Anterior cingulate cortex (tissue), 58 donors: Measurements from ENCODE around the gene POU2AF2.
"Not testable (repeated sequence)": the region's sequence is repeated elsewhere in the genome, so short reads cannot be mapped to it uniquely, and the experiment has no call there.

Experiments
- DNase-seq, 58 donors: peaks; one replicate each; lab custom pipeline; 2025; lab: John Stamatoyannopoulos, UW

POU2AF2 gene

GRCh38 chr11:111253630-111254029 is 8.1 kb downstream of the POU2AF2 start:
- DNase-seq: no peak

DNA sequence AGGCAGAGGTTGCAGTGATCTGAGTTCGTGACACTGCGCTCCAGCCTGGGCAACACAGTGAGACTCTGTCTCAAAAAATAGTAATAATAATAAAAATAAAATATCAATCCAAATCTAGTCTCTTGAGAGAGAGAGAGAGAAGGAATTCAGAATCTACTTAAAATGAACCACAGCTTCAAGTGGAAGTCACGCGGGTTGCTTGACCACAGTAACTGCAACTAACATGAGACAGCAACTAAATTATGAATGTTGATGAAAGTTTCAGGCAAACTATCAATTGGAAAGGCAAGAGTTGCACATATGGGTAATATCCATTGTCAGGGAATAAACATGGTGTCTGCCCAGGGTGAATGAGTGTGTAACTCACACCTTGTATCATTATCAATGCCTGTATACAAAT is 12.5 kb downstream of the POU2AF2 start:
- no peak for DNase-seq

DNA sequence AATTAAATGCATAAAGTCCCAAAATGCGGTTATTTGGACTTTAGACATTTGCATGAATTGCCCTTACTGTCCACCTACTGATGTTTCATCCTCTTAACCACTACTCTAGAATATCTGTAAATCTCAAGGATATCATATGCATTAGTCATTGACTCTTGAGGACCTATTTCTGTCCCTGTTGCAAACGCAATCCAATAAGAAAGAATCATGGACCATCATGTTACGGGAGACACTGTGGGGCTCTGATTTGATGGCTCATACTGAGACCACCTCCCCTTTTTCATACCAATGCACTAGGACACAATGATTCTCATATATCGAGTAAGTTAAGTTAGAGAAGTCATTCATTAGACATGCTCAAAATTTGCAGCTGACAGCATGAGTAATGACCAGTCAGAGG is 14.4 kb downstream of the POU2AF2 start:
- no peak for DNase-seq

GRCh38 chr11:111260811-111261210 is 15.3 kb downstream of the POU2AF2 start:
- DNase-seq: no peak

DNA sequence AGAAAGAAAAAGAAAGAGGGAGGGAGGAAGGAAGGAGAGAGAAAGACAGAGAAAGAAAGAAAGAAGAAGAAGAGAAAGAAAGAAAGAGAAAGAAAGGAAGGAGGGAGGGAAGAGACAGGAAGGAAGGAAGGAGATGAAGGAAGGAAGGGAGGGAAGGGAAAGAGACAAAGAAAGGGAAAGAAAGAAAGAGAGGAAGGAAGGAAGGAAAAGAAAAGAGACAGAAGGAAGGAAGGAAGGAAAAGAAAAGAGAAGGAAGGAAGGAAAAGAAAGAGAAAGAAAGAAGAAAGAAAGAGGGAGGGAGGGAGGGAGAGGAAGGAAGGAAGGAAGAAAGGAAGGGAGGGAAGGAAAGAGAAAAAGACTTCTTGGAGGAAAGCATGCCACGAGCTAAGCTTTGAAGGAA is 19.1 kb downstream of the POU2AF2 start:
- no peak for DNase-seq

GRCh38 chr11:111265421-111265820 is 19.9 kb downstream of the POU2AF2 start:
- no peak for DNase-seq

- DNase-seq: not testable (repeated sequence)
Observed at GRCh38 chr11:111268303-111268702, 22.8 kb downstream of the POU2AF2 start.

GRCh38 chr11:111269146-111269868 is 23.8 kb downstream of the POU2AF2 start:
- DNase-seq: peak in 6 of 58 donors; percentile 6 to 61 (median 10)

DNA sequence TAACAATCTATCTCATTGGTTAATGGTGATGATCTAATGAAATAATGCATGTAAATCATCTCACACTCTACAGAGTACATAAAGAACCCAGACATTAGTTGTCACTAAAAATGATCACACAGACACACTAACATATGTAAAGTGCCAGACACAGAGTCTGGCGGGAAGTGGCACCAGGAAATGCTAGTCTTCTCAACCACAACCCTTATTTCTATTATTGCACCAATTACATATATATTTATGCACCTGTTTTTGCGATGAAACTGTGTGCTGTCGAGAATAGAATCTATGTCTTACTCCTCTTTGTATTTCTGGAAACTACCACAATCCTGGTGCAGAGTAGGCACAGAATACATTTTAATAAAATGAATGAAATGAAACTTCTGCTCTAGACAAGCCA is 26.9 kb downstream of the POU2AF2 start:
- no peak for DNase-seq

DNA sequence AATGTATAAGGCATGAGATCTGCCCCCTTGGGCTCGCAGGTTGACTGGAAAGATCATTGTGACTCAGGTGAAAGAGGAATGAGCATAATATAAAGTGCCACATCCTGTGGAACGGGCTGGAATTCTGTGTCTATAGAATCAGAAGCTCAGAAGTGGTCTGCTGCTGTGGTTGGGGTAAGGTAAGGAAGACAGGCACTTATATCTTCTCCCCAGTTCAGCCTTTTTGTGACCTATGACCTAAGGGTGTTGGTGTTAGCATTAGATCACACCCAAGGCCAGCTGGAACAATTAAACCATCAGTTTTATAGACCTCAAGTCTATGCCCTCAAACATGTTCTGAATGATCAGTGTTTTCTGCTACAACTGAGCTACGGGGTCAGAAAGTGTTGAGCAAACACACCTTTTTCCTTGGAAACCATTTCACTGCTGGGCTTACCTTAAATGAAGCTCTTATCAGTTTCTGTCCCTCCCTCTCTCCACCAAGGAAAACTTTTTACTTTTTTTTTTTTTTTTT is 37.1 kb downstream of the POU2AF2 start:
- no peak for DNase-seq

GRCh38 chr11:111283945-111284481 is 38.5 kb downstream of the POU2AF2 start:
- no peak for DNase-seq

DNA sequence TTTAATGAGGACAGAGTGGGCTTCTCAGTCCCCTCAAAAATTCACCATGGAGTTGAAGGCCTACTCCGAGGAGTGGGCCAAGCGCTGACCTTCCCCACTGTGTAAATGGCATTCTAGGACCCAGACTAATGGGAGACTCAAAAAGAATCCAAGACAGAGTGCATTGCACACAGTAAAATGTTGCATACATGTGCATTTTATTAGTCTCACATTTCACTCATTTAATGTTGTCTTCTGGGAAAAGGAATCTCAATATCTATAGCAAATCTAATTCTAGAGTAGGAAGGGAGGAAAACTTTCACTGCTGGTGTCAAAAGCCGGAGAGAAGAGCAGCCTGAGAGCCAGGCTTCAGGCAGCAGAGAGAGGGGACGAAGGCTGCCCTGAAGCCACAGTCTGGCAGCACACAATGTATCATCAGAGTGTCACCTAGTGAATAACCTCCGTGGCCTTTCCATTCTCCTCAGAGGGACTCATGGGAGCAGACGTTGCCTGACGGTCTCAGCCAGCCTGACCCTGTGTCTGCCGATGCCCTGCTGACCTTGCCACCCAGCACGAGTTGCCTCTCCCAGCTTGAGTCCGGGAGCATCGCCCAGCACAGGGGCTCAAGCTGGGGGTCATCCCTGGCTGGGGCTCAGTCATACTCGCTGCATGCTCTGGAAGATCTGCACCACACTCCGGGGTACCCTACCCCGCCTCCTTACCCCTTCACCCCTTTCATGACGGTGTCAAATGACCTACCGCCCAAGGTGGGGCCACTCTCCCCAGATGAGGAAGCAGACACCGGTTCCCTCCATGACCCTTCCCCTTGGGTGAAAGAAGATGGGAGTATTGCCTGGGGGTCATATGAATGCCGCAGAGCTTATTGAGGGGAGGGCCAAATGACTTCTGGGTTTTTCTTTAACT is 39.9 kb downstream of the POU2AF2 start:
- no peak for DNase-seq

- no peak for DNase-seq
Observed at GRCh38 chr11:111291764-111292163, 46.2 kb downstream of the POU2AF2 start.

DNA sequence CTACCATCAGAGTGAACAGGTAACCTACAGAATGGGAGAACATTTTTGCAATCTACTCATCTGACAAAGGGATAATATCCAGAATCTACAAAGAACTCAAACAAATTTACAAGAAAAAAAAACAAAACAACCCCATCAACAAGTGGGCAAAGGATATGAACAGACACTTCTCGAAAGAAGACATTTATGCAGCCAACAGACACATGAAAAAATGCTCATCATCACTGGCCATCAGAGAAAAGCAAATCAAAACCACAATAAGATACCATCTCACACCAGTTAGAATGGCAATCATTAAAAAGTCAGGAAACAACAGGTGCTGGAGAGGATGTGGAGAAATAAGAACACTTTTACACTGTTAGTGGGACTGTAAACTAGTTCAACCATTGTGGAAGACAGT is 46.9 kb downstream of the POU2AF2 start:
- not testable (repeated sequence) for DNase-seq

- no peak for DNase-seq
Observed at GRCh38 chr11:111296196-111296595, 50.7 kb downstream of the POU2AF2 start.

GRCh38 chr11:111297696-111298095 is 52.2 kb downstream of the POU2AF2 start:
- no peak for DNase-seq

- DNase-seq: peak in 15 of 58 donors; percentile 7 to 67 (median 48)
Observed at GRCh38 chr11:111298413-111299100, 53.0 kb downstream of the POU2AF2 start, which contains the start of gene POU2AF3. Gene POU2AF3, plus strand, starts transcription at chr11:111298546. Its CDS starts 36 bp downstream, at chr11:111298582.

DNA sequence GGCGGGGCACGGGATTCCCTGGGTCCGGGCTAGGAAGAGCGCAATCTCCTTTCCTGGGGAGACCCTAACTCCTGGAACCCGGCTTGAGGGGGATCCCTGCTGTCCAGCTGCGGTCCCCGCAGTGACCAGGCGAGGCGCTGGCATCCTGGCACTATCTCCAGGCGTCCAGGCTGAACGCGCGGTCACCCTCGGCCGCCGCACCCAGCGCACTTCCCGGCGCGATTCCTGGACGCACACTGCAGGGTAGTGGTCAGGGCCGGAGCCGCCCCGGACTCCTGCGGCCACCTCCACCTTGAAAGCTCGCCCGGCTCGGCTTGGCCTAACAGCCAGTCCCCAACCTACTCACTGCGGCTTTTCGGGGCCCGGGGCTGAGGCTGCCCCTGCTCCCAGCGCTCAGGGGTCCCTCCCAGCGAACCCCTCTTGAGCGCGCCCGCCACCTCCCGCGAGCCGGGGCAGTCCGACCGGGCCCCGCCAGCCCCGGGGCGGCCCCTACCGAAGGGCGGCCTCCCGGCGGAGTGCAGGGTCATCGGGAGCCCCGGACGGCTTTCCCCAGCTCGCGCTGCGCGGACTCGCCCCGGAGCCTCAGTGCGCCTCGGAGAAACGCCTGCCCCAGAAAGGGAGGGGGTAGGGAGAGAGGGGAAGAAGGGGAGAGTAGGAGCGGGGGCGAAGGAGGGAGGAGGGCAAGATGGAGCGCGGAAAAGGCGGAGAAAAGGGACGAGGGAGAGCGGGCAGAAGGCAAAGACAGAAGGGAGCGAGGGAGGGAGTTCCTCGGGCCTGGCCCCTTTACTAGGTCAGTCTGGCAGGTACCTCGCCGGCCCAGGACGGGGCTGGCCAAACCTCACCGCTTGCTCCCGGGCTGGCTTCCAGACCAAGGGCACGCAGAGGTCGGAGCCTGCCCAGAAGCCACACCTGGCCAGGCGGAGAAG is 53.8 kb downstream of the POU2AF2 start:
- peak in 47 of 58 donors; percentile 12 to 69 (median 45) for DNase-seq

DNA sequence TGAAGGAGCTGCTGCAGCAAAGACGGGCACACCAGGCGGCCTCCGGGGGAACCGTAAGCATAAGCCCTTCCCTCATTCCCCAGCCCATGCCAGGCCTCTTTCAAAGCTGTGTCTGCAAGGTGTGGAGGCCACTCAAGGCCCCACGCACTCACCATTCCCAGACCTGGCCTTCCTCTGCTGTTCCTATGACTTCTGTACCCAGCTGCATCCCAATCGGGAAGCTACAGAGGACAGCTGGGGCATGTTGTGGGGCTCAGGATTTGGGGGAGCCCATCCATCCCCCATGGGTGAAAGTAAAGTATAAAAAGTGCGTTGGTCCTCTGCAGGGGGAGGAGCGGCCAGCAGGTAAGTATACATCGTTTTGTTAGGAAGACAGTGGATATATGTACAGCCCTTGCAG is 55.0 kb downstream of the POU2AF2 start:
- DNase-seq: no peak
